NCI-H1092 (cell line): ENCODE measurements around the gene TRABD2B.

ENCODE experiments used
- DNase-seq: peaks from one replicate; lab custom pipeline; 2025; lab: John Stamatoyannopoulos, UW

Gene TRABD2B

GRCh38 chr1:47992720-47993415, 4.3 kb downstream of the TRABD2B start:
- DNase-seq = no peak

DNA sequence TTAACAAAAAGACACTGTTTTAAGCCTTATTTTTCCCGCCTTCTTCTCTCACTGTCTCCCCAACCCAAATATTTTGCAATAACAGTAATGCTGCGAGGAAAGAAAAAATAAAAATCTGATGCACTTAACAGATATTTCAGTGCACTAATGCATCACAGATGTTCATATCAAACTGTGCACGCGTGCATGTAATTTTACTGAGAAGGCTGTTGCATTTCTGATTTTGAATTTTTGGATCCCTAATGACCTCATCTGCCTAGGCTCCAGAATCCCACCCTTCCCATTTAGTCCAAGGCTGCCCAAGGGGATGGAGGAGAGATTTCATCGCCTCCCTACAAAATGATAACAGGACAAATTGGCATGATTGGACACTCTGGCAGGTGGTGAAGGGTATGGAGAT, 5.5 kb downstream of the TRABD2B start:
- DNase-seq = no peak

- DNase-seq = no peak
Observed at GRCh38 chr1:47991187-47991586, 6.0 kb downstream of the TRABD2B start.

GRCh38 chr1:47990286-47990685, 6.9 kb downstream of the TRABD2B start:
- DNase-seq = no peak

DNA sequence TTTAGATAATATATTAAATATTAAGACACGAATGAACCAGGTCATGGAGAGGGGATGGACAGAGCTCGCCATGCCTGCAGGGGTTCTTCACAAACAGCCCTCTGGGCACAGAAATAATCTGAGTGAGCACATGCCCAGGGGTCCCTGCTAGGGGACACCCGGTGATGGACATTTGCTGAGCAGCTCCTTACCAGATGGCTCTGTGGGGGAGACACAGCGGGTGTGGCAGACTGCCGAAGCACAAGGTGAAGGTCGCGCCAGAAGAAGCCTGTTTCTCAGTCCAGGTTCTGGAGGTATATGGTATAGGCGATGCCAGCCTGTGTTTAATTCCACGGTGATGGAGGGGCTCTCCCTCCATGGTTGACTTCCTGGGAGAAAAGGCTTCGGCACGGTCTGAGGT, 9.6 kb downstream of the TRABD2B start:
- no peak for DNase-seq

GRCh38 chr1:47986761-47987200, 10.4 kb downstream of the TRABD2B start:
- DNase-seq = no peak

DNA sequence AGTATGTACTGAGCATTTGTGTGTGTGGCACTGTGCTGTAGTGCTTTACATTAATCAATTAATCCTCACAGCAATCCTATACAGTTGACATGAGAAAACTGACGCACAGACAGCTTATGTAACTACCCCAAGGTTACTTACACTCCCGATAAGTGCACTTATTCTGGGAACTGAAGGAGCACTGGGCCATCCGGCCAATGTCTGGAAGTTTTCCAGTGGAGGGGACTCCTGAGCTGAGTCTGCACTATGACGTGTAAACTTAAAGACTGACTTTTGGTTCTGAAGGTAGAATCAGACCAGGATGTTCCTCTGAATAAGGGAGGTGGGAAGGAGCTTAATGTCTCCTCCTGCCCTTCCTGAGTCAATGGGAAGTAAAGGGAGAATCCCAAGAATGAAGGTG, 12.2 kb downstream of the TRABD2B start:
- no peak for DNase-seq

GRCh38 chr1:47984175-47984789, 12.9 kb downstream of the TRABD2B start:
- DNase-seq = no peak

- DNase-seq = no peak
Observed at GRCh38 chr1:47983691-47984090, 13.5 kb downstream of the TRABD2B start.

GRCh38 chr1:47981667-47982350, 15.4 kb downstream of the TRABD2B start:
- DNase-seq = no peak

DNA sequence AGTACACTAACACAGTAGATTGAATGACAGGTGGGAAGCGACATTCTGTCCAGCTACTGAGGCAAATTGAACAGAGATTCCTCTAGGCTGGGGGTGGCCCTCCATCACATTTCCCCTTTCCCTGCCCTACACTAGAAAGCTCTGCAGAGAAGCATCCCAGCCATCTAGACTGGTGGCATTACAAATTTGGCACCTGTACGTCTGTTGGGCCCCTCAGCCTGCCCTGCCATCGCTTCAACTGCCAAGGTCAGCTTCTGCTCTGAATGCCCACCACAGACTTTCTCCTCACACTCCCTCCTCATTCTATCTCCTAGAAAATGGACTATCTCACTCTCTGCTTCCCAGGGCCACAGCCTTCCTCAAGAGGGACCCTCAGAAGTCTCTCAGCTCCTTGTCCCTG, 16.7 kb downstream of the TRABD2B start:
- no peak for DNase-seq

- no peak for DNase-seq
Observed at GRCh38 chr1:47979724-47980123, 17.5 kb downstream of the TRABD2B start.

- DNase-seq = no peak
Observed at GRCh38 chr1:47978486-47978885, 18.7 kb downstream of the TRABD2B start.

DNA sequence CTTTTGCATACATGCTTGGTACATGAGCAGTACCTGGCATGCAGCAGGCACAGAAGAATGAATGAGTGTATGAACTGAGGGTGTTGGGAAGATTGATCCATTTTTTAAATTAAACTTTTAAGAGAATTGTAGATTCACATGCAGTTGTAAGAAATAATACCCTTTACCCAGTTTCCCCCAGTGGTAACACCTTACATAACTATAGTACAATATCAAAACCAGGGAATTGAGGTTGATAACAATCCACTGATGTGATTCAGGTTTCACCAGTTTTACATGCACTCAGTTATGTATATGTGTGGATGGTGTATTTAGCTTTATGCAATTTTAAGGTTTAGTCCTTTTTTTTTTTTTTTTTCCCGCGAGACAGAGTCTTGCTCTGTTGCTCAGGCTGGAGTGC, 20.5 kb downstream of the TRABD2B start:
- DNase-seq = no peak

DNA sequence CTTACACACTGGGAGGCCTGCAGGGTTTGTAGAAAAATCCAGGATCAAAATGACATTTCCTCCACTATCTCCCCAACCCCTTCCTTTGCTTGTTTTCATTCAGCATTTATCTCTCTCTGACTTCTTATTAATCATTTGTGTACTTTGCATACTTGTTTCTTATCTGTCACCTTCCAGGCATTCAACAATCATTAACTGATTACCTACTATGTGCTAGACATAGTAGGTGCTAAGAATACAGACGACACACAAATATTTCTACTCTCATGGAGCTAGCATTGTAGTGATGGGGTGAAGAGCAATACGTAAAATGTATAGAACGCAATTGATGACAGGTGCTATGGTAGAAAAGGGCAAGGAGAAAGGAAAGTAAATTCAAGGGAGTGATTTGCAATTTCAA, 20.9 kb downstream of the TRABD2B start:
- no peak for DNase-seq

DNA sequence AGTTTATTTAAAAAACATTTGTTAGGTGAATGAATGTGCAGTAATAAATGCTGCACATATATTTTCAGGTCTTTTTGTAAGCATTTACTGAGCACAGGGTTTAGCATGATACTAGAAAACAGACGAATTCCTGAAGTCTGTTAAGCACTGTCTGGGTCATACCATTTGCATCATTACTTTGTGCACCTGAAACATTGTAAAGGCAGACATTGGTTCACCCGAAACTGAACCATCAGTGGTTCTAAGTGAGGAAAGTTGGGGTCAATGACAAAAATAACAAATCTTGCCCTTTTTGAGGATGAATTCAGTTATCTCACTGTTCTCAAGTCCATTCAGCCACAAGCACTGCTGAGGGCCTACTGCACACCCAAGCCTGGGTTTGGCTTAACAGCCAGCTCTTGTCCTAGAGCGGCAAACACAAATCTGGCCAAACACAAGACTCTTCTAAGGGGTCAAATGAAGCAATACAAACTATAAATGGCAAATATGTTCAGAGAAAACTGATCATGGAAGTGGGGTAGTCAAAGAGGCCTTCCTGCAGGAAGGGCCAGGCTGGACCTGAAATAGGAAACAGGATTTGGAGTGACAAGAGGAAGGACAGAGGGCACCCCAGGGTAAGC, 21.8 kb downstream of the TRABD2B start:
- DNase-seq = no peak

- DNase-seq = no peak
Observed at GRCh38 chr1:47972864-47973432, 24.2 kb downstream of the TRABD2B start.

GRCh38 chr1:47971385-47972160, 25.6 kb downstream of the TRABD2B start:
- DNase-seq = no peak

GRCh38 chr1:47970882-47971281, 26.3 kb downstream of the TRABD2B start:
- DNase-seq = no peak

DNA sequence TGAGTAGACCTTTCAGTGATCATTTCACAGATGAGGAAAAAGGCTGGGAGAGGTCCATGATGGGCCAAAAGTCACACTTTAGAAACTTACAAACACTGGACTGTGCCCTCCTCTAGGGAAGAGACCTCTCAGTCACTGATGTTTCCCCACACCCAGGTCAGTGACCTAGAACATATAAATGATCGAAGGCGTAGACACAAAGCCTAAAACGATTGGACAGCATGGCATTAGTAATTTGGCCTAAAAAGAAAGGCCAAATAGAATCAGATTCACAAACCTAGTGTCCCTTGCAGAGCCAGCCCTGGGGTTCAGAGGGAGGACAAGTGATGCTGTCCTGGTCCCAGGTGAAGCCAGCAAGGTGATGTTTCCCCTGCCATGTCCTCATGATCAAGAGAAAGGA, 27.7 kb downstream of the TRABD2B start:
- no peak for DNase-seq

GRCh38 chr1:47968556-47968888, 28.7 kb downstream of the TRABD2B start:
- DNase-seq = no peak
